Gastroesophageal sphincter (tissue), 3 donors: Measurements from ENCODE around the gene CACNA2D3.

Experiments used
- CTCF ChIP-seq, 4 experiments: fragments of 200-600 bp in 2 of 4; fragments of 450-650 bp in 2 of 4; sonication (generic) in 1 of 4; IDR thresholded peaks; one replicate each; pipeline ENCODE4 v1.5.1; 2017 to 2019; ENCODE audit warnings: antibody characterized with exemption in 4 of 4, mild to moderate bottlenecking in 2 of 4, moderate library complexity in 2 of 4
- POLR2AphosphoS5 ChIP-seq: sonication (generic); formaldehyde crosslinking; IDR thresholded peaks from one replicate; pipeline ENCODE4 v1.6.1; 2017; ENCODE audit warnings: antibody characterized with exemption

- TF ChIP-seq CTCF (IDR thresholded peaks at IDR 0.05): no peak
- no peak for TF ChIP-seq POLR2AphosphoS5
These were observed 445.6 kb downstream of the CACNA2D3 start for GRCh38 chr3:54567949-54568348.
